HG03575 (cell line): ENCODE measurements around the gene INHBB.

Experiments
- ATAC-seq: cut with Tn5 transposase; IDR thresholded peaks from one replicate; pipeline ENCODE4 v1.9.1; 2021; ENCODE audit not compliant: unreplicated experiment, insufficient number of reproducible peaks, low FRiP score; ENCODE audit errors: extremely low read depth

Gene INHBB

GRCh38 chr2:120372816-120373215, 26.9 kb downstream of the INHBB start:
- no peak for ATAC-seq

- ATAC-seq = no peak
These were observed 27.5 kb downstream of the INHBB start for GRCh38 chr2:120373424-120373823.

- ATAC-seq = no peak
These were observed 28.9 kb downstream of the INHBB start for GRCh38 chr2:120374821-120375220.

- ATAC-seq = no peak
These were observed 29.5 kb downstream of the INHBB start for GRCh38 chr2:120375251-120376020.

GRCh38 chr2:120376101-120376500, 30.2 kb downstream of the INHBB start:
- ATAC-seq = no peak

GRCh38 chr2:120376679-120377640, 31.0 kb downstream of the INHBB start:
- no peak for ATAC-seq

GRCh38 chr2:120378605-120379004, 32.7 kb downstream of the INHBB start:
- ATAC-seq = no peak

GRCh38 chr2:120379916-120380893, 34.3 kb downstream of the INHBB start:
- no peak for ATAC-seq

- ATAC-seq = no peak
These were observed 35.3 kb downstream of the INHBB start for GRCh38 chr2:120381192-120381591.

- ATAC-seq = no peak
These were observed 35.7 kb downstream of the INHBB start for GRCh38 chr2:120381661-120382060.

GRCh38 chr2:120382541-120383144, 36.7 kb downstream of the INHBB start:
- no peak for ATAC-seq

- no peak for ATAC-seq
These were observed 37.3 kb downstream of the INHBB start for GRCh38 chr2:120383191-120383590.

GRCh38 chr2:120383631-120384340, 37.9 kb downstream of the INHBB start:
- ATAC-seq = no peak

- ATAC-seq = no peak
These were observed 38.8 kb downstream of the INHBB start for GRCh38 chr2:120384486-120385354.

GRCh38 chr2:120385355-120386127, 39.6 kb downstream of the INHBB start:
- ATAC-seq = no peak

GRCh38 chr2:120388222-120389035, 42.5 kb downstream of the INHBB start:
- ATAC-seq = no peak
